ENCODE measurements around the gene BLOC1S5.
"Not testable (repeated sequence)": the region's sequence is repeated elsewhere in the genome, so short reads cannot be mapped to it uniquely, and the experiment has no call there.

BLOC1S5 gene

DNA sequence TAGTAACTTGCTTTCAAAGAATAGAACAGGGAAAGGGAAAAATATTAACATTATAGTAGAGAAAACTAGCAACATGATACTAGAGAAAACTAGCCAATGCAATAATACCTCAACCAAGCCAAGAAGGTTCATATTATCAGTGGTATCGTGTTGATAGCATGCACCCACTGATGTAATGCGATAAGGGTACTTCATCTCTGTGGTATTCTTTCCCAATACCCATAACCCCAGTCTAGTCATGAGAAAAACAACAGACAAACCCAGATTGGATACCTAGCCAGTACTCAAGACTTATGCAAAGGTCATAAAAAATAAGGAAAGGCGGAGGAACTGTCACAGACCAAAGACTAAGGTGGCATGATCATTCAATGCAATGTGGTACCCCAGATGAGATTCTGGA, 21.0 kb downstream of the BLOC1S5 start:
- no peaks in the 10 kb centered on the region for H3K4me1 ChIP-seq
- H3K4me3 ChIP-seq (ENCODE audit: low read depth, low read length) = no peak overlapping the region
- peaks cover 5% of the 10 kb centered on the region for H3K36me3 ChIP-seq
- no peaks in the 10 kb centered on the region for H3K9me3 ChIP-seq
- no peak for DNase-seq
- no peak for TF ChIP-seq CTCF (IDR thresholded peaks at IDR 0.05; ENCODE audit: low read depth, low read length)
- no peaks in the 10 kb centered on the region for H3K27me3 ChIP-seq

DNA sequence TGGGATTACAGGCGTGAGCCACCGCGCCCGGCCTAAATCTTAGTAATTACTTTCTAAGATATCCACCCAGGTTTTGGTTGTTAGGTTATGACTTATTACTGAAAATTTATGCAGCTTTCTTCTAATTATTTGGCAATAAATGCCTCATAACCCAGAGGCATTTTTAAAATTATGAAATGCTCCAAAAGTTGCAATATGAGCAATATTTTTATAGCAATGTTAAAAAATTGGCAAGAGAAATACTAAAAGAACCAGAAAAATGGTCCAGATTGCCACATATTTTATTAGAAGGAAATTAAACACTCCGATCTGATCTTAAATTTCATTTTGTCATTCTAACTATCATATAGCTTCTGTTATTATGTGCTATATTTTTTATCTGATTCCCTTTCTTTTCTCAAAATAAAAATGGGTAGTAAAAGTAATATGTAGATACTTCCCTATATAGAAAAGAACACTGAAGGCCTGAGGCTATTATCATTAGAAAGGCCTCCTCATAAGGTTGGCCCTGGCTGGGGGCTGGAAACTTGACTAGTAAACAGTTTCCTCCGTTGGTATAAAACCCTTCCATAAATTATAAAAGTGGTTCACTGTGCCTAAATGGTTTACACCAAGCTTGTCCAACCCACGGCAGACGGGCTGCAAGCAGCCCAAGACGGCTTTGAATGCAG, 22.1 kb downstream of the BLOC1S5 start:
- peaks cover 5% of the 10 kb centered on the region for H3K36me3 ChIP-seq
- no peak overlapping the region for H3K4me3 ChIP-seq (ENCODE audit: low read depth, low read length)
- no peaks in the 10 kb centered on the region for H3K27me3 ChIP-seq
- DNase-seq = no peak
- H3K4me1 ChIP-seq = no peaks in the 10 kb centered on the region
- no peaks in the 10 kb centered on the region for H3K9me3 ChIP-seq
- TF ChIP-seq CTCF (IDR thresholded peaks at IDR 0.05; ENCODE audit: low read depth, low read length) = no peak

DNA sequence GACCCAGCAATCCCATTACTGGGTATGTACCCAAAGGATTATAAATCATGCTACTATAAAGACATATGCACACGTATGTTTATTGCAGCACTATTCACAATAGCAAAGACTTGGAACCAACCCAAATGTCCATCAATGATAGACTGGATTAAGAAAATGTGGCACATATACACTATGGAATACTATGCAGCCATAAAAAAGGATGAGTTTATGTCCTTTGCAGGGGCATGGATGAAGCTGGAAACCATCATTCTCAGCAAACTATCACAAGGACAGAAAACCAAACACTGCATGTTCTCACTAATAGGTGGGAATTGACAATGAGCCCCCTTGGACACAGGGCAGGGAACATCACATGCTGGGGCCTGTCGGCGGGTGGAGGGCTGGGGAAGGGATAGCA, 30.1 kb downstream of the BLOC1S5 start:
- not testable (repeated sequence) for H3K4me1 ChIP-seq; H3K36me3 ChIP-seq; H3K9me3 ChIP-seq; H3K27me3 ChIP-seq; H3K4me3 ChIP-seq (ENCODE audit: low read depth, low read length); DNase-seq

DNA sequence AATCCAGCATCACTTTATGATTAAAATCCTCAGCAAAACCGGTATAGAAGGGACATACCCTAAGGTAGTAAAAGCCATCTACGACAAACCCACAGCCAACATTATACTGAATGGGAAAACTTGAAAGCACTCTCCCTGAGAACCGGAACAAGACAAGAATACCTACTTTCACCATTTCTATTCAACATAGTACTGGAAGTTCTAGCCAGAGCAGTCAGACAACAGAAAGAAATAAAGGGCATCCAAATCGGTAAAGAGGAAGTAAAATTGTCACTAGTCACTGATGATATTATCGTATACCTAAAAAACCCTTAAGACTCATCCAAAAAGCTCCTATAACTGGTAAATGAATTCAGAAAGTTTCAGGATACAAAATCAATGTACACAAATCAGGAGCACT, 33.3 kb downstream of the BLOC1S5 start:
- H3K4me3 ChIP-seq (ENCODE audit: low read depth, low read length) = no peak overlapping the region
- no peaks in the 10 kb centered on the region for H3K27me3 ChIP-seq
- DNase-seq = no peak
- H3K4me1 ChIP-seq = no peaks in the 10 kb centered on the region; the same call in 1 of the 2 replicates
- H3K36me3 ChIP-seq = no peaks in the 10 kb centered on the region
- H3K9me3 ChIP-seq = no peaks in the 10 kb centered on the region
- TF ChIP-seq CTCF (IDR thresholded peaks at IDR 0.05; ENCODE audit: low read depth, low read length) = no peak

- no peaks in the 10 kb centered on the region for H3K27me3 ChIP-seq
- peak overlapping the region; percentile 35 for H3K4me3 ChIP-seq (ENCODE audit: low read depth, low read length)
- DNase-seq = peak; percentile 62
- no peaks in the 10 kb centered on the region; the same call in 1 of the 2 replicates for H3K4me1 ChIP-seq
- H3K9me3 ChIP-seq = no peaks in the 10 kb centered on the region
- no peaks in the 10 kb centered on the region for H3K36me3 ChIP-seq
- no peak for TF ChIP-seq CTCF (IDR thresholded peaks at IDR 0.05; ENCODE audit: low read depth, low read length)
These were observed 34.8 kb downstream of the BLOC1S5 start for GRCh38 chr6:8029243-8029870.

DNA sequence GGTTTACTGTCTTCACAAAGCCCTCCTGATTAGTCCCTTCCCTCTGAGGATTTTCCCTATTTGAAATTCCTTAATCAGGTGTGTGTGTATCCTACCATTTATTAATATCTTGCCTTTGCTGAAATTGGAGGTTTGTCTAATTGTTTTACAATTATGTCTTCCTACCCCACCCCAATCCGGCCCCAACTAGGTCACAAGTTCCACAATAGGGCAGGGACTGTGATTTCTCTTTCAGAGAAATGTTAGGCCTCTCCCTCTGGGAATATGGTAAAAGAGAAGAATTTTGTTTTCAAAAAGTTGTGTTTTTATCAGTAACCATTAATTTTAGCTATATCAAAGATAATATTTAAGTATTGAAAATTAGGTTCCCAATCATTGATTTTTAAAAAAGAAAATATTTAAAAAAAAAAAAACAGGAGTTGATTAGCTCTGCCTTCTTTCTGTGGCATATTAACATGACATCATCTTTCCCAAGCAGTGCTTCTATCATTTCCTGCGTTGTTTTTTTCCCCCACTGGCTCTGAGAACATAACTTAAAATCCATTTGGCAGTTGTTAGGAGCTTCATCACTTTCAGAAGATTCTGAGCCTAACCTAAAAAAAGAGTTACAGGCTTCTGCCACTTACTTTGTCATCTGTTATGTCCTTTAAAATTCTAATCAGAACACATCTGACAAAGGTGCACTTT, 36.1 kb downstream of the BLOC1S5 start:
- no peaks in the 10 kb centered on the region for H3K27me3 ChIP-seq
- H3K4me3 ChIP-seq (ENCODE audit: low read depth, low read length) = no peak overlapping the region
- no peaks in the 10 kb centered on the region for H3K9me3 ChIP-seq
- H3K4me1 ChIP-seq = no peaks in the 10 kb centered on the region; the same call in 1 of the 2 replicates
- H3K36me3 ChIP-seq = no peaks in the 10 kb centered on the region
- no peak for TF ChIP-seq CTCF (IDR thresholded peaks at IDR 0.05; ENCODE audit: low read depth, low read length)
- DNase-seq = no peak
